ENCODE results near the gene ARID1B. TPM values are rescaled to one million over a fixed set of nuclear protein-coding genes. Genes with fewer than 3 reads are reported as not detected.
A peak's percentile ranks its signal among the peaks of the same experiment; 100 is the strongest.

Gene ARID1B
- total and polyA plus RNA-seq, 2 of the 13 experiments (the other 11 are each of a cell fraction or from before 2014, with no cell fraction given), result 20.1 to 32.6 TPM

GRCh38 chr6:157177731-157178336 lies 400.7 kb downstream of the ARID1B start (continued):
- TF ChIP-seq ZBTB2 (CRISPR knock-in tag; IDR thresholded peaks at IDR 0.05; ENCODE audit: low read depth) (no peak), ZNF263 (CRISPR knock-in tag; IDR thresholded peaks at IDR 0.05) (no peak), THRA (CRISPR knock-in tag; IDR thresholded peaks at IDR 0.05; ENCODE audit: borderline replicate concordance) (no peak), ZNF891 (CRISPR knock-in tag; IDR thresholded peaks at IDR 0.05) (no peak), CEBPG (CRISPR knock-in tag; IDR thresholded peaks at IDR 0.05) (0 out of 2 replicates have a peak, but pooled peaks have one; percentile 6), KDM6A (CRISPR knock-in tag; IDR thresholded peaks at IDR 0.05; ENCODE audit: low read depth) (no peak), ZNF580 (CRISPR knock-in tag; IDR thresholded peaks at IDR 0.05; ENCODE audit: borderline replicate concordance, low read depth) (no peak), CSRNP1 (CRISPR knock-in tag; IDR thresholded peaks at IDR 0.05) (no peak), PAX8 (CRISPR knock-in tag; IDR thresholded peaks at IDR 0.05; ENCODE audit: borderline replicate concordance) (no peak), ZNF572 (CRISPR knock-in tag; IDR thresholded peaks at IDR 0.05) (no peak), ZNF614 (CRISPR knock-in tag; IDR thresholded peaks at IDR 0.05; ENCODE audit: borderline replicate concordance) (no peak), ZNF362 (CRISPR knock-in tag; IDR thresholded peaks at IDR 0.05; ENCODE audit: borderline replicate concordance) (no peak), REPIN1 (CRISPR knock-in tag; IDR thresholded peaks at IDR 0.05; ENCODE audit: borderline replicate concordance, low read depth) (peak; percentile 66; the same call in 1 of the 2 replicates), ZKSCAN5 (CRISPR knock-in tag; IDR thresholded peaks at IDR 0.05) (no peak), ATF5 (CRISPR knock-in tag; IDR thresholded peaks at IDR 0.05; ENCODE audit: low read depth) (no peak), IKZF5 (CRISPR knock-in tag; IDR thresholded peaks at IDR 0.05) (no peak), ERF (CRISPR knock-in tag; IDR thresholded peaks at IDR 0.05) (no peak), ZNF337 (CRISPR knock-in tag; IDR thresholded peaks at IDR 0.05; ENCODE audit: borderline replicate concordance, low read depth) (no peak), DNMT1 (CRISPR knock-in tag; IDR thresholded peaks at IDR 0.05) (no peak), HNF4G (IDR thresholded peaks at IDR 0.05; ENCODE audit: borderline replicate concordance, low read depth, low read length) (peak; percentile 60; the same call in 1 of the 2 replicates), HNF4G (CRISPR knock-in tag; IDR thresholded peaks at IDR 0.05; ENCODE audit: borderline replicate concordance, low read depth) (no peak), EZH2 (conservative IDR thresholded peaks at IDR 0.05; ENCODE audit: low read depth, low read length) (no peak)
